Stomach smooth muscle (tissue), 2 donors: Measurements from ENCODE around the gene CYP11A1.

Source experiments
- H3K27ac ChIP-seq: one replicate; pipeline ENCODE4 v1.7.0; 2013; ENCODE audit warnings: mild to moderate bottlenecking, low read length, inconsistent platforms
- H3K27me3 ChIP-seq, 2 donors: one replicate each; pipeline ENCODE4 v1.7.0; 2013; ENCODE audit warnings: low read length in 2 of 2; ENCODE audit not compliant: insufficient read depth in 2 of 2, control insufficient read depth in 1 of 2
- H3K36me3 ChIP-seq, 2 donors: one replicate each; pipeline ENCODE4 v1.7.0; 2013; ENCODE audit warnings: low read length in 2 of 2; ENCODE audit not compliant: control insufficient read depth in 2 of 2, insufficient read depth in 2 of 2
- H3K4me1 ChIP-seq: one replicate; pipeline ENCODE4 v1.7.0; 2013; ENCODE audit warnings: low read length; ENCODE audit not compliant: control insufficient read depth, insufficient read depth
- H3K4me3 ChIP-seq, 2 donors: one replicate each; pipeline ENCODE4 v1.7.0; 2013; ENCODE audit warnings: low read length in 2 of 2
- H3K9ac ChIP-seq, 2 donors: one replicate each; pipeline ENCODE4 v1.7.0; 2013; ENCODE audit warnings: low read length in 2 of 2, mild to moderate bottlenecking in 1 of 2
- H3K9me3 ChIP-seq, 2 donors: one replicate each; pipeline ENCODE4 v1.7.0; 2013; ENCODE audit warnings: low read length in 2 of 2; ENCODE audit not compliant: control insufficient read depth in 2 of 2
- donor health status: healthy.
- donor health status: Pancreatic carcinoma.

CYP11A1 gene

GRCh38 chr15:74367296-74367854 lies at the start of gene CYP11A1:
Gene CYP11A1, minus strand, starts transcription at chr15:74367646. Its CDS starts 61 bp downstream, at chr15:74367585.
- H3K9ac ChIP-seq = no peak within 1 kb of the TSS
- H3K4me3 ChIP-seq = no peak within 1 kb of the TSS
- H3K9me3 ChIP-seq = no peaks in the 10 kb centered on the region
- H3K27me3 ChIP-seq = peaks cover 21 to 26% of the 10 kb centered on the region in 2 donors
- H3K4me1 ChIP-seq = no peaks in the 10 kb centered on the region
- no peak within 1 kb of the TSS for H3K27ac ChIP-seq
- H3K36me3 ChIP-seq = no peaks in the 10 kb centered on the region

GRCh38 chr15:74417225-74417624 lies 49.8 kb upstream of the CYP11A1 start:
- Histone ChIP-seq H3K27me3 (peaks cover 0 to 2% of the 10 kb centered on the region in 2 donors), H3K4me1 (no peaks in the 10 kb centered on the region), H3K9ac (no peak overlapping the region), H3K27ac (no peak overlapping the region), H3K4me3 (no peak overlapping the region), H3K36me3 (no peaks in the 10 kb centered on the region), H3K9me3 (no peaks in the 10 kb centered on the region)

GRCh38 chr15:74415966-74416916 lies 48.8 kb upstream of the CYP11A1 start:
- H3K27me3 ChIP-seq = peaks cover 0 to 2% of the 10 kb centered on the region in 2 donors
- no peaks in the 10 kb centered on the region for H3K9me3 ChIP-seq
- no peaks in the 10 kb centered on the region for H3K36me3 ChIP-seq
- H3K9ac ChIP-seq = no peak overlapping the region
- no peak overlapping the region for H3K27ac ChIP-seq
- no peaks in the 10 kb centered on the region for H3K4me1 ChIP-seq
- no peak overlapping the region for H3K4me3 ChIP-seq

GRCh38 chr15:74414603-74415338 lies 47.3 kb upstream of the CYP11A1 start:
- Histone ChIP-seq H3K9ac (no peak overlapping the region), H3K27me3 (peaks cover 0 to 2% of the 10 kb centered on the region in 2 donors), H3K9me3 (no peaks in the 10 kb centered on the region), H3K4me3 (no peak overlapping the region), H3K36me3 (no peaks in the 10 kb centered on the region), H3K27ac (no peak overlapping the region), H3K4me1 (no peaks in the 10 kb centered on the region)

- peaks cover 0 to 2% of the 10 kb centered on the region in 2 donors for H3K27me3 ChIP-seq
- H3K9me3 ChIP-seq = no peaks in the 10 kb centered on the region
- no peak overlapping the region for H3K9ac ChIP-seq
- no peaks in the 10 kb centered on the region for H3K4me1 ChIP-seq
- H3K4me3 ChIP-seq = no peak overlapping the region
- no peak overlapping the region for H3K27ac ChIP-seq
- H3K36me3 ChIP-seq = no peaks in the 10 kb centered on the region
These were observed 46.7 kb upstream of the CYP11A1 start for GRCh38 chr15:74414081-74414580.

- no peaks in the 10 kb centered on the region for H3K27me3 ChIP-seq
- H3K4me3 ChIP-seq = no peak overlapping the region
- H3K9me3 ChIP-seq = no peaks in the 10 kb centered on the region
- no peaks in the 10 kb centered on the region for H3K4me1 ChIP-seq
- no peaks in the 10 kb centered on the region for H3K36me3 ChIP-seq
- H3K27ac ChIP-seq = no peak overlapping the region
- H3K9ac ChIP-seq = no peak overlapping the region
These were observed 46.1 kb upstream of the CYP11A1 start for GRCh38 chr15:74413350-74414080.

GRCh38 chr15:74412159-74412558 lies 44.7 kb upstream of the CYP11A1 start:
- H3K36me3 ChIP-seq = no peaks in the 10 kb centered on the region

GRCh38 chr15:74411686-74412085 lies 44.2 kb upstream of the CYP11A1 start:
- Histone ChIP-seq H3K4me1 (no peaks in the 10 kb centered on the region), H3K9me3 (no peaks in the 10 kb centered on the region), H3K27ac (no peak overlapping the region)

More at GRCh38 chr15:74412159-74412558, 44.7 kb upstream of the CYP11A1 start:
- no peak overlapping the region for H3K27ac ChIP-seq
- no peaks in the 10 kb centered on the region for H3K9me3 ChIP-seq
- no peaks in the 10 kb centered on the region for H3K4me1 ChIP-seq
- no peaks in the 10 kb centered on the region for H3K27me3 ChIP-seq
- H3K4me3 ChIP-seq = no peak overlapping the region
- no peak overlapping the region for H3K9ac ChIP-seq

GRCh38 chr15:74410502-74410901 lies 43.1 kb upstream of the CYP11A1 start:
- Histone ChIP-seq H3K27me3 (peaks cover 0 to 6% of the 10 kb centered on the region in 2 donors), H3K36me3 (no peaks in the 10 kb centered on the region), H3K9me3 (no peaks in the 10 kb centered on the region), H3K9ac (no peak overlapping the region), H3K27ac (no peak overlapping the region), H3K4me3 (no peak overlapping the region), H3K4me1 (no peaks in the 10 kb centered on the region)

More at GRCh38 chr15:74411686-74412085, 44.2 kb upstream of the CYP11A1 start:
- Histone ChIP-seq H3K4me3 (no peak overlapping the region), H3K36me3 (no peaks in the 10 kb centered on the region), H3K9ac (no peak overlapping the region), H3K27me3 (peaks cover 0 to 3% of the 10 kb centered on the region in 2 donors)

- Histone ChIP-seq H3K36me3 (no peaks in the 10 kb centered on the region), H3K27me3 (peaks cover 0 to 7% of the 10 kb centered on the region in 2 donors), H3K27ac (no peak overlapping the region), H3K4me1 (no peaks in the 10 kb centered on the region), H3K9me3 (no peaks in the 10 kb centered on the region), H3K9ac (no peak overlapping the region), H3K4me3 (no peak overlapping the region)
These were observed 41.8 kb upstream of the CYP11A1 start for GRCh38 chr15:74409225-74409624.
